Activated B cell treated with CpG ODN at 0.5 μM for 24 hours (primary cell): ENCODE measurements around the gene ERVW-1. TPM values are rescaled to one million over a fixed set of nuclear protein-coding genes. Genes with fewer than 3 reads are reported as not detected.

Experiments
- ATAC-seq: fragments of 200-7000 bp; cut with Tn5 transposase; one replicate; pipeline ENCODE4 v1.10.0; 2021; ENCODE audit warnings: low read depth, mild to moderate bottlenecking, moderate library complexity
- CTCF ChIA-PET: fragments of 350-600 bp; sonication (Branson Sonifier 250); formaldehyde crosslinking; loops from one replicate; lab custom pipeline; 2021; ENCODE audit warnings: antibody characterized with exemption; lab: Charles Lee
- POLR2A ChIA-PET: fragments of 350-600 bp; sonication (Branson Sonifier 250); formaldehyde crosslinking; loops from one replicate; lab custom pipeline; 2021; ENCODE audit warnings: antibody characterized with exemption; lab: Charles Lee
- DNase-seq: peaks from one replicate; pipeline ENCODE4 v3.0.0; 2022
- H3K27ac Mint-ChIP-seq: one replicate; pipeline ENCODE4 v1.8.0; 2020; ENCODE audit warnings: mixed read lengths
- H3K27me3 Mint-ChIP-seq: one replicate; pipeline ENCODE4 v1.8.0; 2021; ENCODE audit warnings: mixed read lengths
- H3K36me3 Mint-ChIP-seq: one replicate; pipeline ENCODE4 v1.8.0; 2021; ENCODE audit warnings: low read depth, mixed read lengths
- H3K4me1 Mint-ChIP-seq: one replicate; pipeline ENCODE4 v1.8.0; 2021; ENCODE audit warnings: mixed read lengths
- H3K4me3 Mint-ChIP-seq: one replicate; pipeline ENCODE4 v1.8.0; 2020; ENCODE audit warnings: mild to moderate bottlenecking, mixed read lengths
- H3K9me3 Mint-ChIP-seq: one replicate; pipeline ENCODE4 v1.8.0; 2020; ENCODE audit warnings: mixed read lengths
- CTCF ChIP-seq: fragments of 200-600 bp; IDR thresholded peaks from one replicate; pipeline ENCODE4 v1.8.0; 2022; ENCODE audit warnings: antibody characterized with exemption, mild to moderate bottlenecking
- intact Hi-C: fragments of 100-400 bp; cut with micrococcal nuclease; formaldehyde crosslinking; loops from one replicate; pipeline ENCODE4 v1.15.1; 2024
- total RNA-seq: library from RNA; stranded (reverse); gene quantifications from 2 replicates; pipeline ENCODE4 v1.2.3, GENCODE V29; 2022

The ERVW-1 gene
- total RNA-seq, 1 donor from 2014 or later, result not detected

GRCh38 chr7:92433019-92433418 lies 44.7 kb downstream of the ERVW-1 start:
- H3K4me1 Mint-ChIP-seq, result no peaks in the 10 kb centered on the region
- peaks cover 2% of the 10 kb centered on the region for H3K27me3 Mint-ChIP-seq
- H3K36me3 Mint-ChIP-seq, result no peaks in the 10 kb centered on the region
- ATAC-seq, result no peak
- no peak for DNase-seq
- no peak for TF ChIP-seq CTCF
- H3K4me3 Mint-ChIP-seq, result no peak overlapping the region
- H3K27ac Mint-ChIP-seq, result no peak overlapping the region
- H3K9me3 Mint-ChIP-seq, result no peaks in the 10 kb centered on the region
- POLR2A ChIA-PET, result no interaction called here
- CTCF ChIA-PET, result no interaction called here
- intact Hi-C loops, result no loop called here

GRCh38 chr7:92432299-92432946 lies 45.3 kb downstream of the ERVW-1 start:
- DNase-seq, result no peak
- Mint-ChIP-seq H3K27me3 (no peaks in the 10 kb centered on the region), H3K9me3 (no peaks in the 10 kb centered on the region), H3K36me3 (no peaks in the 10 kb centered on the region), H3K4me3 (no peak overlapping the region), H3K27ac (no peak overlapping the region), H3K4me1 (no peaks in the 10 kb centered on the region)
- POLR2A ChIA-PET, result no interaction called here
- CTCF ChIA-PET, result no interaction called here
- ATAC-seq, result no peak
- no peak for TF ChIP-seq CTCF
- intact Hi-C loops, result no loop called here

GRCh38 chr7:92427193-92427592 lies 50.6 kb downstream of the ERVW-1 start:
- no peak overlapping the region for H3K27ac Mint-ChIP-seq

GRCh38 chr7:92425311-92425947 lies 52.3 kb downstream of the ERVW-1 start:
- Mint-ChIP-seq H3K4me1 (peaks cover 6% of the 10 kb centered on the region), H3K27me3 (peaks cover 11% of the 10 kb centered on the region), H3K9me3 (no peaks in the 10 kb centered on the region), H3K27ac (no peak overlapping the region), H3K4me3 (no peak overlapping the region), H3K36me3 (no peaks in the 10 kb centered on the region)
- ChIA-PET CTCF (interaction anchor here (1.3 to 4.0 kb wide), 2 partner anchors 12 to 22 kb away, joined by 3 to 57 read pairs; partner anchors contain the start of gene GATAD1), POLR2A (interaction anchor here (3.9 kb wide), 1 partner anchor 22 kb away, joined by 33 read pairs; the partner anchor contains the start of gene GATAD1)
- ATAC-seq (no peak), DNase-seq (no peak)
- intact Hi-C loops, result no loop called here
- no peak for TF ChIP-seq CTCF

More at GRCh38 chr7:92427193-92427592, 50.6 kb downstream of the ERVW-1 start:
- H3K9me3 Mint-ChIP-seq, result no peaks in the 10 kb centered on the region
- ATAC-seq (no peak), DNase-seq (no peak)
- no peaks in the 10 kb centered on the region for H3K36me3 Mint-ChIP-seq
- CTCF ChIA-PET, result interaction anchor here (1.3 kb wide), 1 partner anchor 13 kb away, joined by 3 read pairs; no protein-coding TSS in a partner anchor
- H3K4me3 Mint-ChIP-seq, result no peak overlapping the region
- H3K27me3 Mint-ChIP-seq, result peaks cover 9% of the 10 kb centered on the region
- peaks cover 6% of the 10 kb centered on the region for H3K4me1 Mint-ChIP-seq
- intact Hi-C loops, result no loop called here
- TF ChIP-seq CTCF, result no peak
- POLR2A ChIA-PET, result no interaction called here

GRCh38 chr7:92423710-92424131 lies 54.0 kb downstream of the ERVW-1 start:
- ChIA-PET POLR2A (interaction anchor here (0.6 to 3.9 kb wide), 3 partner anchors 24 to 289 kb away, joined by 3 to 33 read pairs (median 4); partner anchors contain the start of genes CYP51A1 and GATAD1), CTCF (interaction anchor here (0.6 to 4.0 kb wide), 7 partner anchors 8 to 270 kb away, joined by 3 to 57 read pairs (median 3); partner anchors contain the start of gene GATAD1)
- no peak for DNase-seq
- ATAC-seq, result no peak
- Mint-ChIP-seq H3K4me1 (peaks cover 6% of the 10 kb centered on the region), H3K27me3 (peaks cover 11% of the 10 kb centered on the region), H3K9me3 (no peaks in the 10 kb centered on the region), H3K36me3 (no peaks in the 10 kb centered on the region), H3K27ac (no peak overlapping the region), H3K4me3 (no peak overlapping the region)
- intact Hi-C loops, result loop anchor here (1.0 kb wide), 3 partner anchors 24 to 632 kb away; partner anchors contain the start of gene GATAD1
- no peak for TF ChIP-seq CTCF
